Measurements from ENCODE around the gene FNDC3A.

DNA sequence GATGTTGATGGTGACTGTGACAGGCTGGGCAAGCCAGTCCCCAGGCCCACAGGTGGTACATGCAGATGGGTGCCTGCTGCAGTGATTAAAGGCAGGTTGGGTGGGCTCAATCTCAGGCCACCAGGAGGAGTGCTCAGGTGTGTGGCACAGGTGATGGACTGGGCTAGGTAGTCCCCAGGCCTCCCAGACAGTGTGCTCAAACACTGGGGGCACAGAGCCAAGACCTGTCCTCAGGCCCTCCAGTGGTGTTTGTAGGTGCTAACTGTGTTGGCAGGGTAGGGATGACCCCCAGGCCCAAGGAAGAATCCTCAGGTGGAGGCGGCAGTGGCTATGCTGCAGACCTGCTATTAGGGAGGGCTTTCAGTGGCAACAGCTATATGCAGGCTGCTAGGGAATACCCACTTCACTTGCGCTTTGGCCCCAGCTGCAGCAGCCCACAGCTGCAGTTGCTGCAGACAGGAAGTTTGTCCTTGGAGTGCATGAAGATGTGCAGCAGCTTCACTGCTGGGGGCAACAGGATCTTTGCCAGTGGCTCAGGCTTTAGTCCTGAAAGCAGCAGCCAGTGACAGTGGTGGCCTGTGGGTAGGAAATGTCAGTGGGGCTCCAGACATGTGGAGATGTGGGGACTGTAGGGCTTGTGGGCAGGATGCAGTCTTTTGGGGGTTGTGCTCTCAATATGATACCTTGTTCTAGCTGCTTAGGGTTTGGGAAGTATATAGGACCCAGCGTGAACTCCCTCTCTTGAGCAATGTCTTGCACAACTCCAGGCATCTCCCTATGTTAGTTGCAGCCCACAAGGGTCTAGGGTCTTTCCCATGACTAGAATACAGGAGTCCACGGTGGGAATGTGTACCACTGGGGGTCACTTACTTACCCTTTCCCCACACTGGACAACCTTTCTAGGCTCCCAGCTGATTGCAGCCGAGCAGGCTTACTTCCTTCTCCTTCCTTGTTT, 190.4 kb downstream of the FNDC3A start:
- TF ChIP-seq, protein P1, sequence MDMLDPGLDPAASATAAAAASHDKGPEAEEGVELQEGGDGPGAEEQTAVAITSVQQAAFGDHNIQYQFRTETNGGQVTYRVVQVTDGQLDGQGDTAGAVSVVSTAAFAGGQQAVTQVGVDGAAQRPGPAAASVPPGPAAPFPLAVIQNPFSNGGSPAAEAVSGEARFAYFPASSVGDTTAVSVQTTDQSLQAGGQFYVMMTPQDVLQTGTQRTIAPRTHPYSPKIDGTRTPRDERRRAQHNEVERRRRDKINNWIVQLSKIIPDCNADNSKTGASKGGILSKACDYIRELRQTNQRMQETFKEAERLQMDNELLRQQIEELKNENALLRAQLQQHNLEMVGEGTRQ (IDR thresholded peaks at IDR 0.05; ENCODE audit: borderline replicate concordance, low read depth, low read length): no peak
- TF ChIP-seq SIN3A (IDR thresholded peaks at IDR 0.05; ENCODE audit: borderline replicate concordance, low read depth, low read length) (no peak), POLR2AphosphoS5 (IDR thresholded peaks at IDR 0.05; ENCODE audit: low read depth, low read length) (no peak), EP300 (IDR thresholded peaks at IDR 0.05; ENCODE audit: borderline replicate concordance in 1 of 2, low read depth in 1 of 2, low read length in 1 of 2) (no peak), TEAD4 (IDR thresholded peaks at IDR 0.05; ENCODE audit: borderline replicate concordance, insufficient read depth) (no peak), RAD21 (IDR thresholded peaks at IDR 0.05; ENCODE audit: low read length) (no peak), RCOR1 (IDR thresholded peaks at IDR 0.05; ENCODE audit: low read length) (no peak)
- TF ChIP-seq, protein P2, sequence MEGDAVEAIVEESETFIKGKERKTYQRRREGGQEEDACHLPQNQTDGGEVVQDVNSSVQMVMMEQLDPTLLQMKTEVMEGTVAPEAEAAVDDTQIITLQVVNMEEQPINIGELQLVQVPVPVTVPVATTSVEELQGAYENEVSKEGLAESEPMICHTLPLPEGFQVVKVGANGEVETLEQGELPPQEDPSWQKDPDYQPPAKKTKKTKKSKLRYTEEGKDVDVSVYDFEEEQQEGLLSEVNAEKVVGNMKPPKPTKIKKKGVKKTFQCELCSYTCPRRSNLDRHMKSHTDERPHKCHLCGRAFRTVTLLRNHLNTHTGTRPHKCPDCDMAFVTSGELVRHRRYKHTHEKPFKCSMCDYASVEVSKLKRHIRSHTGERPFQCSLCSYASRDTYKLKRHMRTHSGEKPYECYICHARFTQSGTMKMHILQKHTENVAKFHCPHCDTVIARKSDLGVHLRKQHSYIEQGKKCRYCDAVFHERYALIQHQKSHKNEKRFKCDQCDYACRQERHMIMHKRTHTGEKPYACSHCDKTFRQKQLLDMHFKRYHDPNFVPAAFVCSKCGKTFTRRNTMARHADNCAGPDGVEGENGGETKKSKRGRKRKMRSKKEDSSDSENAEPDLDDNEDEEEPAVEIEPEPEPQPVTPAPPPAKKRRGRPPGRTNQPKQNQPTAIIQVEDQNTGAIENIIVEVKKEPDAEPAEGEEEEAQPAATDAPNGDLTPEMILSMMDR (IDR thresholded peaks at IDR 0.05): no peak
- TF ChIP-seq, protein P3, sequence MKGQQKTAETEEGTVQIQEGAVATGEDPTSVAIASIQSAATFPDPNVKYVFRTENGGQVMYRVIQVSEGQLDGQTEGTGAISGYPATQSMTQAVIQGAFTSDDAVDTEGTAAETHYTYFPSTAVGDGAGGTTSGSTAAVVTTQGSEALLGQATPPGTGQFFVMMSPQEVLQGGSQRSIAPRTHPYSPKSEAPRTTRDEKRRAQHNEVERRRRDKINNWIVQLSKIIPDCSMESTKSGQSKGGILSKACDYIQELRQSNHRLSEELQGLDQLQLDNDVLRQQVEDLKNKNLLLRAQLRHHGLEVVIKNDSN (IDR thresholded peaks at IDR 0.05; ENCODE audit: borderline replicate concordance, low read depth): no peak

Data from SK-N-SH (cell line).